ENCODE results near the gene ATP10B. TPM values are rescaled to one million over a fixed set of nuclear protein-coding genes. Genes with fewer than 3 reads are reported as not detected.

Gene ATP10B
- total RNA-seq, 1 experiment from 2014 or later, result not detected

DNA sequence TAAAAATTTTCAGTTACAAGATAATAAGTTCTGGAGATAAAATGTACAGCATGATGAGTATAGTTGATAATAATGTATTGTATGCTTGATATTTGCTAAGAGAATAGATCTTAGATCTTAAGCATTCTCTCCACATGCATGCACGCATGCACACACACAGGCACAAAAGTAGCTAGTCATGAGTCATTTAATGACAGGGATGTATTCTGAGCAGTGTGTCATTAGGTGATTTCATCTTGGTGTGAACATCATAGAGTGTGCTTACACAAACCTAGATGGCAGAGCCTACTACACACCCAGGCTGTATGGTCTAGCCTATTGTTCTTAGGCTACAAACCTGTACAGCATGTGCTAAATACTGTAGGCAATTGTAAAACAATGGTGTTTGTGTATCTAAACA, 306.2 kb downstream of the ATP10B start:
- H3K27me3 ChIP-seq (ENCODE audit: control insufficient read depth, insufficient read depth, low read length), result no peaks in the 10 kb centered on the region
- no peak overlapping the region for H3K4me3 ChIP-seq (ENCODE audit: low read depth in 2 of 2, low read length in 2 of 2)
- BruUV-seq (replicated peaks), result no TSS peak
- no peaks in the 10 kb centered on the region for H3K4me1 ChIP-seq (ENCODE audit: control insufficient read depth, insufficient read depth, low read length)
- intact Hi-C loops (cut with micrococcal nuclease; ENCODE audit: unreplicated experiment), result no loop called here
- no peaks in the 10 kb centered on the region for H3K36me3 ChIP-seq (ENCODE audit: control insufficient read depth, insufficient read depth, low read length)
- no peaks in the 10 kb centered on the region for H3K9me3 ChIP-seq (ENCODE audit: control insufficient read depth, insufficient read depth, low read depth, low read length)
- DNase-seq (ENCODE audit: low read depth, low spot score) (no peak), ATAC-seq (no peak)
- CTCF ChIA-PET, result no interaction called here
- H3K27ac ChIP-seq (ENCODE audit: low read length), result no peak overlapping the region
- POLR2A ChIA-PET, result no interaction called here
- in situ Hi-C loops (cut with HindIII; ENCODE audit: low pct_unique_long_range_greater_than_20kb, low sequenced_read_pairs), result no loop called here
- TF ChIP-seq SIN3A (IDR thresholded peaks at IDR 0.05; ENCODE audit: borderline replicate concordance, insufficient read depth, low read depth, low read length) (no peak), TCF7L2 (IDR thresholded peaks at IDR 0.05; ENCODE audit: low read depth, low read length) (no peak), CTCF (IDR thresholded peaks at IDR 0.05) (no peak)
- TF ChIP-seq, protein P1, sequence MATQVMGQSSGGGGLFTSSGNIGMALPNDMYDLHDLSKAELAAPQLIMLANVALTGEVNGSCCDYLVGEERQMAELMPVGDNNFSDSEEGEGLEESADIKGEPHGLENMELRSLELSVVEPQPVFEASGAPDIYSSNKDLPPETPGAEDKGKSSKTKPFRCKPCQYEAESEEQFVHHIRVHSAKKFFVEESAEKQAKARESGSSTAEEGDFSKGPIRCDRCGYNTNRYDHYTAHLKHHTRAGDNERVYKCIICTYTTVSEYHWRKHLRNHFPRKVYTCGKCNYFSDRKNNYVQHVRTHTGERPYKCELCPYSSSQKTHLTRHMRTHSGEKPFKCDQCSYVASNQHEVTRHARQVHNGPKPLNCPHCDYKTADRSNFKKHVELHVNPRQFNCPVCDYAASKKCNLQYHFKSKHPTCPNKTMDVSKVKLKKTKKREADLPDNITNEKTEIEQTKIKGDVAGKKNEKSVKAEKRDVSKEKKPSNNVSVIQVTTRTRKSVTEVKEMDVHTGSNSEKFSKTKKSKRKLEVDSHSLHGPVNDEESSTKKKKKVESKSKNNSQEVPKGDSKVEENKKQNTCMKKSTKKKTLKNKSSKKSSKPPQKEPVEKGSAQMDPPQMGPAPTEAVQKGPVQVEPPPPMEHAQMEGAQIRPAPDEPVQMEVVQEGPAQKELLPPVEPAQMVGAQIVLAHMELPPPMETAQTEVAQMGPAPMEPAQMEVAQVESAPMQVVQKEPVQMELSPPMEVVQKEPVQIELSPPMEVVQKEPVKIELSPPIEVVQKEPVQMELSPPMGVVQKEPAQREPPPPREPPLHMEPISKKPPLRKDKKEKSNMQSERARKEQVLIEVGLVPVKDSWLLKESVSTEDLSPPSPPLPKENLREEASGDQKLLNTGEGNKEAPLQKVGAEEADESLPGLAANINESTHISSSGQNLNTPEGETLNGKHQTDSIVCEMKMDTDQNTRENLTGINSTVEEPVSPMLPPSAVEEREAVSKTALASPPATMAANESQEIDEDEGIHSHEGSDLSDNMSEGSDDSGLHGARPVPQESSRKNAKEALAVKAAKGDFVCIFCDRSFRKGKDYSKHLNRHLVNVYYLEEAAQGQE (IDR thresholded peaks at IDR 0.05; ENCODE audit: insufficient read depth in 1 of 2, low read depth in 2 of 2, low read length in 1 of 2), result no peak

DNA sequence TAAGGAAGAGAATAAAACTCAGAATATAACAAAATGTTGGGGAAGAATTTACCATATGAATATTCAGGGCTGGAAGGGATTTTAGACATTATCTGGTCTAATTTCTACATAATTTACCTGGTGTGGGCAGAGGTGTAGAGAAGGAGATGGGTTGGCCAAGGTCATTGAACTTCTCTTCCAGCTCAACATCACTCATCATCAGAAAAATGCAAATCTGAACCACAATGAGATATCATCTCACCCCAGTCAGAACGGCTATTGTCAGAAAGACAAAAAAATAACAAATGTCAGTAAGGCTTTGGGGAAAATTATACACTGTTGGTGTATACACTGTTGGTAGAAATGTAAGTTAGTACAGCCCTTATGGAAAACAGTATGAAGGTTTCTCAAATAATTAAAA, 308.6 kb downstream of the ATP10B start:
- no peaks in the 10 kb centered on the region for H3K4me1 ChIP-seq (ENCODE audit: control insufficient read depth, insufficient read depth, low read length)
- no TSS peak for BruUV-seq (replicated peaks)
- TF ChIP-seq TCF7L2 (IDR thresholded peaks at IDR 0.05; ENCODE audit: low read depth, low read length), result no peak
- no peak for TF ChIP-seq SIN3A (IDR thresholded peaks at IDR 0.05; ENCODE audit: borderline replicate concordance, insufficient read depth, low read depth, low read length)
- TF ChIP-seq, protein P1 (IDR thresholded peaks at IDR 0.05; ENCODE audit: insufficient read depth in 1 of 2, low read depth in 2 of 2, low read length in 1 of 2), result no peak
- no peak for TF ChIP-seq POLR2AphosphoS5 (IDR thresholded peaks at IDR 0.05; ENCODE audit: low read depth, low read length)
- no peak for TF ChIP-seq CTCF (IDR thresholded peaks at IDR 0.05)
- no peak for DNase-seq (ENCODE audit: low read depth, low spot score)
- H3K4me3 ChIP-seq (ENCODE audit: low read depth in 2 of 2, low read length in 2 of 2), result no peak overlapping the region
- POLR2A ChIA-PET, result no interaction called here
- intact Hi-C loops (cut with micrococcal nuclease; ENCODE audit: unreplicated experiment) (no loop called here), in situ Hi-C loops (cut with HindIII; ENCODE audit: low pct_unique_long_range_greater_than_20kb, low sequenced_read_pairs) (no loop called here)
- CTCF ChIA-PET, result no interaction called here
- H3K9me3 ChIP-seq (ENCODE audit: control insufficient read depth, insufficient read depth, low read depth, low read length), result no peaks in the 10 kb centered on the region
- no peaks in the 10 kb centered on the region for H3K27me3 ChIP-seq (ENCODE audit: control insufficient read depth, insufficient read depth, low read length)
- no peak for ATAC-seq
- no peaks in the 10 kb centered on the region for H3K36me3 ChIP-seq (ENCODE audit: control insufficient read depth, insufficient read depth, low read length)
- no peak overlapping the region for H3K27ac ChIP-seq (ENCODE audit: low read length)
